GM18873 (cell line): Measurements from ENCODE around the gene LANCL2.

Experiments
- ATAC-seq: cut with Tn5 transposase; IDR thresholded peaks from one replicate; pipeline ENCODE4 v1.9.1; 2021; ENCODE audit warnings: mild to moderate bottlenecking, moderate library complexity, moderate number of reproducible peaks; ENCODE audit not compliant: unreplicated experiment, low FRiP score

Gene LANCL2

DNA sequence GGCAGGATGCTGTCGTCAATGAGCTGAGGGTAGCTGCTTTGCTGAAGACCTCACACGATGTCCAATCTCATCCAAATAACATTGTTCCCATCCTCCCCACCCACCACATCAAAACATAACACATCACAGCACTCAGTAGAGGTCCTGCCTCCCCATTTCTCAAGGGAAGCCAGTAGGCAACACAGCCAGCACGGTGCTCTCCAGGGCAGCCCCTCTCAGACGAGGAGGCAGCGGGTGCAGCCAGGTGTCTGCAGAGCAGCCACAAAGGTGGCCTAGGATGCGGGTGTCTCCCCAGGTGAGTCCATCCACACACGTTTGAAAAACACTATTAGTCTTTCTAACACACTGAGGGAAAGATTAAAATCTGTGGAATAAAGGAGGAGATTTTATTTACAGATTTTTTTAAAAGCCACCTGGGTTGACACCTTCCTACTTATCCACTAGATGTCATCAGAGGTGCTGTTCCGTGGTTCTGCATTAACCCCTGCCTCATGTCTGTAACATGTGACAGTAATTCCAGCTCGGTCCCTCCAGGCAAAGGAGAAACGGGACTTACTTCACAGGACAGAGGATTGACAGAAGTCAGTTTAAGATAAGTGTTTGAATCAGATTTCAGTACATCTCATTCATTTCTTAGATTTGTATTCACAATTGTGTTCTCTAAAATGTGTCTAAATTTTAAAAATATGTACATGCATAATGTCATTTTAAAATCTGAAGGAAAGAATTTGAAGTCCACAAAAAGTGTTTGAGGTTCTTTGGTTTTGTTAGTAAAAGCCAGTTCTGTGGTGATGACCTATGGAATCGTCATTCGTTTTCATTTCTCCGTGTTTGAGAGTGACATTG lies 68.0 kb downstream of the LANCL2 start:
- ATAC-seq = peak; percentile 62

DNA sequence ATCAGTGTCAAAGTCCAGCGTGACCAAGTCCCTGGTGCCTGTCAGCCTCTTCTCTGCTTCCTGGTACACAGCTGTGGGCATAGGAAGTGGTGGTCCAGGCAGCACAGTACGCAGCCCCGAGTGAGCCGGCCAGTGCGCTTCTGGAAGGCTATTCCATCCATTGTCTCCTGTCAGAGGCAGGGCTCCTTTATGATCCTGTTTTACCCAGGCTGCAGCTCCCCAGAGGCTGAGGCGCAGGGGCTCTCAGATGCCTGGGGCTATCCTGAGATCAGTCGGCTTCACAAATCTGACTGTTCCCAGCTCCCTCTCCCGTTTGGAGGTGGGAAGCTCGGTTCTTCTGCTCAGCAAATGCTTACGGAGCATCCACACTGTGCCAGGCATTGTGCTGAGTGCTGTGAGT lies 70.3 kb downstream of the LANCL2 start:
- no peak for ATAC-seq

DNA sequence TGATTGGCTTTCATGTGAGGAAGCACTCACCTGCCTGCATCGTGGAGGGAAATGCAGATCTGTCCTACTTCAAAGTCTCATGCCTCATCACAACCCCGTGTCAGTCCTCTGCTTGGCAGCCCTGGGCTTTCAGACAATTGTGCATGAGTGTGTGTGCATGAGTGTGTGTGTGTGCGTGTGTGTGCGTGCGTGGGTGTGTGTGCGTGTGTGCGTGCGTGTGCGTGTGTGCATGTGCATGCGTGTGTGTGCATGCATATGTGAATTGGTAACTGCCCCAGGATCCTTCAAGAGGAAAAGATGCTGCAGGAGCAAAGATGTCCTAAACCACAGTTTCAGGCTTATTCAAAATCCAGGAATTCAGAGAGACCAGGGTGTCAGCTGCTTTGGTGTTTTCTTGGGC lies 71.3 kb downstream of the LANCL2 start:
- no peak for ATAC-seq

- no peak for ATAC-seq
Measured at GRCh38 chr7:55437375-55437774, 72.2 kb downstream of the LANCL2 start.

DNA sequence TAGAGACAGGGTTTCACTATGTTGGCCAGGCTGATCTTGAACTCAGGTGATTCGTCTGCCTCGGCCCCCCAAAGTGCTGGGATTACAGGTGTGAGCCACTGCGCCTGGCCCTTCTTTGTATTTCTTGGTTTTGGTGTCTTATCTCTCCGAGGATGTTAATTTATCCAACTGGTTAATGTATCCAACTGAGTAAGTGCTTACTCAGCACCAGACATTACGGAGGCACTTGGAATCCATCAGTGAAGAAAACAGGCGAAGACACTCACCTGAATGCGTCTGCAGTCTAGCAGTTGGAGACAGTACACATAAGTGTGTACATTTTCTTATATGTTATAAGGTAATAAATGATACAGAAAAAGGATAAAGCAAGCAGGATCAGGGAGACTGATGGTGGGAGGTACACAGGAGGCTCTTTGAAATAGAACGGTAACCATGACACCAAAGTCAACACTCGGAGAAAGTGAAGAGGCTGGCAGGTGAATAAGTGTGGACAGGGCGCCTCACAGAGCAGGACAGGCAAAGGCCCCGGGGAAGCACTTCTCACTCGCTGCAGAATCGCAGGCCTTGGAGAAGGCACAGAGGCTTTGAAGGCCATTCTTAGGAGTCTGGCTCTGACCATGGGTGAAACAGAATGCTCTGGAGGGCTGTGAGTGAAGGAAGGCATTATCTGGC lies 73.1 kb downstream of the LANCL2 start:
- no peak for ATAC-seq

DNA sequence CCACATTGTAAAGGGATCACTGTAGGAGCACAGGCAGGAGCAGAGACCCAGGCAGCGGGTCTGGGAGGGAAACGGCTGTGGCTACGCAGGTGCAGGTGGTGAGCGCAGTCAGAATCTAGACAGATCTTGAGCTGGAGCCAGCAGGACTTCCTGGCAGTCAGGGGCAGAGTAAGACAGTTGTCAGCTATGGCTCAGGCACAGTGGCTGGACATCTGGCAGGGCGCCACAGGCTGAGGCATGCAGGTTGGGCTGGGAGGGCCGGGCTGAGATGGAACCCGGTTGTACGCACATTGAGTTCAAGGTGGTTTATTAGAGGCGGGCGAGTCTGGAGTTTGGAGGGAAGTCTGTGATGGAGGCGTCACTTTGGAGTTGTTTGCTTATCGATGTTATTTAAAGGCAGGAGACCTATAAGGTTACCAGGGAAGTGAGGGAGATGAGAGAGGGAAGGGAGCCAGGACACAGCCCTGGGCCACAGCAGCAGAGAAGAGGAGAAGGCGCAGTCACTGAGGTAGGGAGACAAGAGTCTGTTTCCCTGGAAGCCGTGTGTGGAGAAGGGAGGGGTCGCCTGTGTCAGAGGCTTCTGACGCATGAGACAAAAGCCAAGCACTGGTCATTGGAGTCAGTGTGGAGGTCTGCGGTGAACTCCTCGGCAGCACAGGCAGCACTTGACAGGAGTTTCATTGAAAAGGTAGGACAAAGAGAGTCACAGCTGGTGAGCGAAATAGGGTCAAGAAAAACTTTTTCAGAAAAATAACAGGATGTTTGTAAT lies 73.8 kb downstream of the LANCL2 start:
- ATAC-seq = no peak

DNA sequence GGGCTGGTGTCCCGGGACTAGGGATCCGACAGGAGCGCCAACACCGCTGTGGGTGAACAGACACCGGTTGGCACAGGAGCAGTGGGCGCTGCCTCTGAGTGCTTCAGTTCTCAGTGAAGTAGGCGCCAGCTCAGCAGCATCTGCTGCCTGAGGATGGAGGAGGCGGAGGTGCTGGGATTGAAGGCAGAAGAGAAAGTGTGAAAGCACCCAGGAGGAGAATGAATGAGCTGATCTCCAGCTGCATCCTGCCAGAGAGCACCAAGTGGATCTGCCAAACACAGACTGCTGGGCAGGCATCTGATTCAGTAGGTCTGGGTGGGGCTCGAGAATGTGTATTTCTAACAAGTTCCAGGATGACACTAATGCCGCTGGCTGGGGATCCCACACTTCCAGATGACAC lies 74.5 kb downstream of the LANCL2 start:
- ATAC-seq = no peak

GRCh38 chr7:55440040-55440690 lies 75.0 kb downstream of the LANCL2 start:
- no peak for ATAC-seq

DNA sequence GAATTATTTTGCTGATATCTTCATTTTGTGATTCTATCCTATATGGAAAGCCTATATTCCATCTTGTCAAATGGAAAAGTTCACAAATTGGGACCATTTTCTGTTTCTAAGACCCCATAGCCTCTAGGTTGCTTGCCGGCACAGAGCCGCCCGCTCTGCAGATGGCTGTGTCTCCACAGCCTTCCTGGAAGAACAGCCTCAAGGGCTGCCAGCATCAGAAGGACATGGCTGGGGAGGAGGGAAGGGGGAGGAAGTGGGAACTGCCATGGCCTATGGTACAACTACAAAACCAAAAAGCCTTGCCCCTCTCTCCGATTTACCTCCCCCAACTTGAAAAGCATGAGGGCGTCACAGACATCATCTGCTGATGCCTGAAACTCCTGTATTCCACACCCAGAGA lies 75.9 kb downstream of the LANCL2 start:
- ATAC-seq = no peak

DNA sequence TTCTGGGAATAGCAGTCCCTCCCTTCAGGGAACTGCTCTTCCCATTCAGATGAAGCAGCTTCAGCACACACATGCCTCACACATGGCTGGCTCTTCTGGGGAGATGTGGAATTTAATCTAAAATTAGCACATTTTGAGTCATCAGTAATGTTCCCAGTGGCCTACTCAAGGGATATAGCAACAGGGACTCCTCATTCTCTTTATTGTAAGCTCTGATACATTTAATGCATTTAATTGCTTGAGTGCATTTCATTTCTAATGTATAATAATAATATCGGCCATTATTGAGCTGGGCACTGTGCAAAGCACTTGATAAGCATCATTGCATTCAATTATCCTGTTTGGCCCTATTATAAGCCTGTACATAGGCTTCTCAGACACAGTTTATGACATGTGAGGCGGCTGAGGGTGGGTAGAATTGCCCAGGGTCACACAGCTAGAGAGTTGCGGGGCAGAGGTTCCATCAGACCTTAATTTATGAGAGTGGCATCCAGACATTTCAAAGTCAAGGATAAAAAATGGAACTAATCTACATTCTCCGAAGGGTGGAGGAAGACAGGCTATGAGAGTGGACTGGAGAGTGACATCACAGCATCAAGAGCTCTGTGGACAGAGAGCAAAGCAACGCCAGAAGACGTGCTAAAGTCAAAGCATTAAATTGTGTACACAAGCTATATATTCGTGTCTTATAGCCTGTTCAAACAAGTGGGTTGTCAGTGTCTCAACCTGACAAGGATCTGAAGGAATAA lies 76.8 kb downstream of the LANCL2 start:
- no peak for ATAC-seq

DNA sequence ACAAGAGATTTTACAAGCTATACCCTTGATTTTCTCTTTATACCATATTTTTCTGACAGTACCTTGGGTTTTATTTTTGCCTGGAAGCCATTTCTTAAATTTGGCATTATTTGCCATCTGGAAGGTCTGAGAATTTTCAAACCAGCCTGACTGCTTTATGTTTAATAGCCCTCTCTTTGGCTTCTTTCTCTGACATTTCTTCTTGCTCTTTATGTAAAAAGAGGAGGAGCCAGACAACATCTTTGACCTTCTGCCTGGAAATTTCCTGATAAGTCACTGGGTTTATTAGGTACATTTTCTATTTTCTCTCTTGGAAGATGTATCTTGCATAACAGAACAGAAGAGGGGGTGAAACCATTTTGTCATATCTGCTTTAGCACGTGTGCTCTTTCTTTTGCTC lies 79.6 kb downstream of the LANCL2 start:
- no peak for ATAC-seq

GRCh38 chr7:55448526-55448925 lies 83.4 kb downstream of the LANCL2 start:
- no peak for ATAC-seq

DNA sequence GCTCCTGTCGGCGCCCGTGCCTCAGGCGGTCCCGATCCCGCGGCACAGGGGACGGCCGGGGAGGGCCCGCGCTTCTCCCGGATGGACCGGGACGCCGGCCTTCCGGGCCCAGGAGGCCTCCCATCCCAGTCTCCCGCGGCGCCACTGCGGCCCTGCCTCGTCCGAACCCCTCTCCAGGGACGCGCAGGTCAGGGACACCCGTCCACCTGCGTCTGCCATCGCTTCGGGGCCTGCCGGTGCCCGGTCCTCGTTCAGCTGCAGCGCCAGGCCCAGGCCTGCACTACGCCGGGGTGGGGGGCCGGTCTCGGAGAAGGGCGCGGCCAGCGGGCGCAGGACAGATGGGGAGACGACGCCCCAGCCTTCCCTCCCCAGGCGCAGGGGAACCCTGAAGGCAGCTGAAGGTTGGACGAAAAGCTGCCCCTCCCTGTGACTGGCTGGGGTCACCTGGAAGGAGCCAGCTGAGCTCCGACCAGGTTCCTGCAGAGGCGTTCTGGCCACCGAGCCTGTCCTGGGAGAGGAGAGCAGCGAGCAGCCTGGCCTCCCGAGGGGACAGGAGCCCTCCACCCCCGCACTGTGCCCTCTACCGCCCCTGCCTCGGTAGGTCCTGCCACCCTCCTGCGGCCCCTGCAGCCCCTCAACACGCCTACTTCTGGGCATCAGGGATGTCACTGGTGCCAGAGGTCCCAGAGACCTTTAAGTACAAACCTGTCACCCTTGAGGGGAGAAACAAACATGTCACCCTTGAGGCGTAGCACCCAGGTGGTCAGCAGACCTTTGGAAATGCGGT lies 84.3 kb downstream of the LANCL2 start:
- no peak for ATAC-seq

GRCh38 chr7:55449992-55450535 lies 84.9 kb downstream of the LANCL2 start:
- ATAC-seq = no peak

GRCh38 chr7:55452971-55453370 lies 87.8 kb downstream of the LANCL2 start:
- no peak for ATAC-seq

GRCh38 chr7:55457801-55458200 lies 92.7 kb downstream of the LANCL2 start:
- ATAC-seq = no peak

GRCh38 chr7:55458351-55458750 lies 93.2 kb downstream of the LANCL2 start:
- ATAC-seq = no peak

GRCh38 chr7:55463686-55464262 lies 98.6 kb downstream of the LANCL2 start:
- no peak for ATAC-seq

- ATAC-seq = no peak
Measured at GRCh38 chr7:55464422-55464821, 99.3 kb downstream of the LANCL2 start.
